Hepatocyte (in vitro differentiated cells): Measurements from ENCODE around the gene CMIP. TPM values are rescaled to one million over a fixed set of nuclear protein-coding genes. Genes with fewer than 3 reads are reported as not detected.

Experiments used
- DNase-seq: peaks from one replicate; pipeline ENCODE4 v3.0.0-alpha.2; 2016; ENCODE audit warnings: low spot score
- H2AFZ ChIP-seq: fragments of 200-600 bp; sonication (generic); 2 replicates; pipeline ENCODE4 v1.6.0; 2016; ENCODE audit warnings: antibody characterized with exemption, mild to moderate bottlenecking
- H3K27ac ChIP-seq: fragments of 200-600 bp; sonication (generic); 2 replicates; pipeline ENCODE4 v1.5.1; 2016; ENCODE audit warnings: mild to moderate bottlenecking
- H3K27me3 ChIP-seq: fragments of 200-600 bp; sonication (generic); 2 replicates; pipeline ENCODE4 v1.6.1; 2016
- H3K36me3 ChIP-seq: fragments of 200-600 bp; sonication (generic); replicated peaks from 2 replicates; pipeline ENCODE4 v1.5.1; 2016; ENCODE audit warnings: low read depth; ENCODE audit not compliant: insufficient read depth
- H3K4me1 ChIP-seq: fragments of 200-600 bp; sonication (generic); 2 replicates; pipeline ENCODE4 v1.5.1; 2016; ENCODE audit warnings: mild to moderate bottlenecking, moderate library complexity; ENCODE audit not compliant: insufficient read depth
- H3K4me2 ChIP-seq: fragments of 200-600 bp; sonication (generic); 2 replicates; pipeline ENCODE4 v1.6.0; 2016
- H3K4me3 ChIP-seq: fragments of 200-600 bp; sonication (generic); 2 replicates; pipeline ENCODE4 v1.5.1; 2016; ENCODE audit warnings: mild to moderate bottlenecking
- H3K79me2 ChIP-seq: fragments of 200-600 bp; sonication (generic); 2 replicates; pipeline ENCODE4 v1.6.0; 2017; ENCODE audit warnings: mild to moderate bottlenecking
- H3K9me2 ChIP-seq: fragments of 200-600 bp; sonication (generic); replicated peaks from 2 replicates; pipeline ENCODE4 v1.6.0; 2017; ENCODE audit warnings: mild to moderate bottlenecking; ENCODE audit not compliant: insufficient read depth
- H3K9me3 ChIP-seq: fragments of 200-600 bp; sonication (generic); 2 replicates; pipeline ENCODE4 v1.5.1; 2016; ENCODE audit warnings: low read depth, mild to moderate bottlenecking
- H4K20me1 ChIP-seq: fragments of 200-600 bp; sonication (generic); 2 replicates; pipeline ENCODE4 v1.6.0; 2016; ENCODE audit warnings: mild to moderate bottlenecking; ENCODE audit not compliant: insufficient read depth, poor library complexity, severe bottlenecking
- CTCF ChIP-seq: fragments of 200-600 bp; sonication (generic); IDR thresholded peaks from 2 replicates; pipeline ENCODE4 v1.5.1; 2016; ENCODE audit warnings: antibody characterized with exemption, mild to moderate bottlenecking; ENCODE audit not compliant: poor library complexity
- EZH2 ChIP-seq: fragments of 200-600 bp; sonication (generic); IDR thresholded peaks from 2 replicates; pipeline ENCODE4 v1.6.1; 2016; ENCODE audit warnings: antibody characterized with exemption, mild to moderate bottlenecking, borderline replicate concordance
- EZH2phosphoT487 ChIP-seq: fragments of 200-600 bp; sonication (generic); IDR thresholded peaks from one replicate; pipeline ENCODE4 v1.6.1; 2018; ENCODE audit warnings: antibody characterized with exemption, mild to moderate bottlenecking, low read depth, moderate library complexity; ENCODE audit not compliant: unreplicated experiment, severe bottlenecking
- WGBS: methylation state at CpG from one replicate; pipeline ENCODE4 v1.1.6; 2016; ENCODE audit warnings: low lambda C conversion rate; ENCODE audit errors: missing lambda C conversion rate; 5-methylcytosine and 5-hydroxymethylcytosine counted together
- polyA plus RNA-seq: library from polyadenylated mRNA; unstranded; fragments of >200 nt; fragmentation: Nextera tagmentation; extraction: Ambion mirVana; gene quantifications from 2 replicates; pipeline ENCODE4 v1.2.1, GENCODE V29; 2016
- total RNA-seq: library from RNA; depleted of rRNA; stranded (reverse); fragments of >200 nt; gene quantifications from 2 replicates; pipeline ENCODE4 v1.2.3, GENCODE V29; 2014

Gene CMIP
- total and polyA plus RNA-seq, 2 experiments from 2014 or later, result 5.8 to 17.8 TPM

DNA sequence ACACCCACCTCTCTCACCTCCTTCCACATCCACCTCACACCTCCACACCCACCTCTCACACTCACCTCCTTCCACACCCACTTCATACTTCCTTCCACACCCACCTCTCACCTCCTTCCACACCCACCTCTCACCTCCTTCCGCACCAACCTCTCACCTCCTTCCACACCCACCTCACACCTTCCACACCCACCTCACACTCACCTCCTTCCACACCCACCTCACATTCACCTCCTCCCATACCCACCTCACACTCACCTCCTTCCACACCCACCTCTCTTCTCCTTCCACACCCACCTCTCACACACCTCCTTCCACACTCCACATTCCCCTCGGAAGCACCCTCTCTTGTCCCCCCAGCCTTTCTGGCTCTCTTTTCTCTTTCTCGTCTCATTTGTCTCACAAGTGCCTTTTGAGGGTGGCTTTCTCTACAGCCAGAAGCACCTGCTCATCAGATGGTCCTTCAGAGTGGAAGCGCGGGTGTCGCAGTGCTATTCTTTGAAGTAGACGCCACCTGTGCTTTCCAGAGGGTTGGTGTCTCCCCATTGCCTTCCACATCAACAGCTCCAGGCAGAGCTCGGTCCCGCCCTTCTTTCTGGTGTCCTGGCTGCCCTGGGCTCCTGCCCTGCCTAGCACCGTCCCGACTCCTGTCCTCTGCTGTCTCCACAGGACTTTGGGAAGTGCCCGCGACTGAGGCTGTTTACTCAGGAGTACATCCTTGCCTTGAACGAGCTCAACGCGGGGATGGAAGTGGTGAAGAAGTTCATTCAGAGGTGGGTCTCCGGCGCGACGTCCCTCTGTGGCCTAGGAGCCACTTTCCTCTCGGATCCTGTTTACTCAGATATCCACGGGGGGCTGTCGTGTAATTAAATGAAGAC lies 225.1 kb downstream of the CMIP start:
- H3K36me3 ChIP-seq, result no peaks in the 10 kb centered on the region
- no peak overlapping the region for H3K4me2 ChIP-seq
- WGBS, result 96% methylated on average over 22 of the region's 23 CpGs

DNA sequence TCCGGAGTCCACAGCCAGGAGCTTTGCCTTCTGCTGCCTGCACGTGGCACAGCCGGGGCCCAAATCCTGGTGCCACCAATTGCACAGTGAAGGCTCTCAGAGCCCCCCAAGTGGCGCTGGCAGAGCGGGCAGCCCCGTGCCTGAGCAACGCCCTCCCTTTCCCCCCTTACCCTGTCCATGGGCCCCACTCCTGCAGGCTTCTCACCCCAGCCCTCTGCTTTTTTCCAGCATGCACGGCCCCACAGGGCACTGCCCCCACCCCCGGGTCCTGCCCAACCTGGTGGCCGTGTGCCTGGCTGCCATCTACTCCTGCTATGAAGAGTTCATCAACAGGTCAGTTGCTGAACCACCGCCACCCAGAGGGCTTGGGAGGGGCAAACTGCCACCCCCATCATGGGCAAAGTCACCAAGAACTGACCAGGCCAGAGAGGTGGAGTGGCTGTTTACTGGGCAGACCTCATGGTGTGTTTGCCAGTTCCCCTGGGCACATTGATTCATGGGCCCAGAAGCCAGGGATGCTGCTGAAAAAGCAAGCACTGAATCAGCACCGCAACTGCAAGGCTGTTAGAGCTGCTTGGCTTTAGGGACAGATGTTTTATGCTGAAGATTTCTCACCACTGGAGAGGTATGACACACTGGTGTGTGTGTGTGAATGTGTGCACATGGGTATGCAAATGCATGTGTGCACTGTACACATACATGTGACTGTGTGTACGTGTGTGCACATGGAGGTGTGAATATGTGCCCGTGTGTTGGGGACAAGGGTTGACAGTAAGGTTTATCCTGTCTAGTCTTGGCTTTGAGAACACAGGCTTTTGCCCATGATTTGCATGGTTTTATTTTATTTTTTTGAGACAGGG lies 227.4 kb downstream of the CMIP start:
- Histone ChIP-seq H3K4me3 (no peak overlapping the region), H3K27me3 (no peaks in the 10 kb centered on the region), H3K9me3 (no peaks in the 10 kb centered on the region), H3K4me1 (peaks cover 16% of the 10 kb centered on the region), H3K27ac (no peak overlapping the region), H3K9me2 (no peaks in the 10 kb centered on the region), H4K20me1 (no peaks in the 10 kb centered on the region), H3K79me2 (no peaks in the 10 kb centered on the region), H3K4me2 (no peak overlapping the region), H2AFZ (no peak overlapping the region), H3K36me3 (no peaks in the 10 kb centered on the region)
- 96% methylated on average over 14 of the region's 14 CpGs for WGBS
- TF ChIP-seq EZH2 (no peak), EZH2phosphoT487 (no peak), CTCF (no peak)
- DNase-seq, result no peak

More for the DNA sequence above, 225.1 kb downstream of the CMIP start:
- H3K9me3 ChIP-seq, result no peaks in the 10 kb centered on the region
- no peaks in the 10 kb centered on the region for H3K9me2 ChIP-seq
- no peak for DNase-seq
- no peaks in the 10 kb centered on the region for H4K20me1 ChIP-seq
- no peak overlapping the region for H2AFZ ChIP-seq
- H3K4me1 ChIP-seq, result peaks cover 10% of the 10 kb centered on the region
- H3K4me3 ChIP-seq, result no peak overlapping the region
- no peaks in the 10 kb centered on the region for H3K27me3 ChIP-seq
- TF ChIP-seq EZH2, result no peak
- TF ChIP-seq CTCF, result no peak
- TF ChIP-seq EZH2phosphoT487, result no peak
- H3K27ac ChIP-seq, result no peak overlapping the region
- no peaks in the 10 kb centered on the region for H3K79me2 ChIP-seq

- peaks cover 6% of the 10 kb centered on the region for H3K4me1 ChIP-seq
- no peak overlapping the region for H3K4me2 ChIP-seq
- no peaks in the 10 kb centered on the region for H4K20me1 ChIP-seq
- WGBS, result 91% methylated on average over 7 of the region's 7 CpGs
- H3K9me2 ChIP-seq, result no peaks in the 10 kb centered on the region
- H3K27ac ChIP-seq, result no peak overlapping the region
- H3K79me2 ChIP-seq, result no peaks in the 10 kb centered on the region
- TF ChIP-seq EZH2phosphoT487 (no peak), CTCF (no peak), EZH2 (no peak)
- H2AFZ ChIP-seq, result no peak overlapping the region
- no peak overlapping the region for H3K4me3 ChIP-seq
- no peaks in the 10 kb centered on the region for H3K36me3 ChIP-seq
- no peaks in the 10 kb centered on the region for H3K27me3 ChIP-seq
- no peak for DNase-seq
- no peaks in the 10 kb centered on the region for H3K9me3 ChIP-seq
These were observed 228.8 kb downstream of the CMIP start for GRCh38 chr16:81673432-81673831.
